ENCODE data around the gene MICU2. TPM values are rescaled to one million over a fixed set of nuclear protein-coding genes. Genes with fewer than 3 reads are reported as not detected.
"Not testable (repeated sequence)": the region's sequence is repeated elsewhere in the genome, so short reads cannot be mapped to it uniquely, and the experiment has no call there.

The MICU2 gene
- polyA plus RNA-seq, 1 experiment = 20.3 TPM

- DNase-seq (ENCODE audit: low read depth) = no peak
- H3K36me3 ChIP-seq (ENCODE audit: control insufficient read depth, insufficient read depth, low read length) = no peaks in the 10 kb centered on the region; the same call in none of the 2 replicates
- H3K27me3 ChIP-seq (ENCODE audit: control insufficient read depth, insufficient read depth, low read length) = no peaks in the 10 kb centered on the region
- ChIA-PET POLR2A (no interaction called here), CTCF (no interaction called here)
- no peak for TF ChIP-seq CTCF (IDR thresholded peaks at IDR 0.05; ENCODE audit: insufficient read depth, low read depth, low read length)
- H3K4me3 ChIP-seq (ENCODE audit: low read depth, low read length) = no peak overlapping the region
Observed at GRCh38 chr13:21596722-21597121, 7.2 kb downstream of the MICU2 start.

GRCh38 chr13:21595546-21595822 is 8.5 kb downstream of the MICU2 start:
- ChIA-PET CTCF (interaction anchor here (1.2 kb wide), 1 partner anchor 19 kb away, joined by 3 read pairs; no protein-coding TSS in a partner anchor), POLR2A (no interaction called here)
- TF ChIP-seq CTCF (IDR thresholded peaks at IDR 0.05; ENCODE audit: insufficient read depth, low read depth, low read length) = no peak

GRCh38 chr13:21594715-21595545 is 9.0 kb downstream of the MICU2 start:
- H3K4me3 ChIP-seq (ENCODE audit: low read depth, low read length) = no peak overlapping the region
- CTCF ChIA-PET = interaction anchor here (1.2 kb wide), 1 partner anchor 19 kb away, joined by 3 read pairs; no protein-coding TSS in a partner anchor
- no peaks in the 10 kb centered on the region; the same call in 1 of the 2 replicates for H3K36me3 ChIP-seq (ENCODE audit: control insufficient read depth, insufficient read depth, low read length)
- TF ChIP-seq CTCF (IDR thresholded peaks at IDR 0.05; ENCODE audit: insufficient read depth, low read depth, low read length) = no peak
- POLR2A ChIA-PET = no interaction called here
- no peaks in the 10 kb centered on the region for H3K27me3 ChIP-seq (ENCODE audit: control insufficient read depth, insufficient read depth, low read length)
- no peak for DNase-seq (ENCODE audit: low read depth)

More at GRCh38 chr13:21595546-21595822, 8.5 kb downstream of the MICU2 start:
- H3K4me3 ChIP-seq (ENCODE audit: low read depth, low read length) = no peak overlapping the region
- DNase-seq (ENCODE audit: low read depth) = no peak
- H3K36me3 ChIP-seq (ENCODE audit: control insufficient read depth, insufficient read depth, low read length) = no peaks in the 10 kb centered on the region; the same call in 1 of the 2 replicates
- H3K27me3 ChIP-seq (ENCODE audit: control insufficient read depth, insufficient read depth, low read length) = no peaks in the 10 kb centered on the region

GRCh38 chr13:21590665-21591456 is 13.1 kb downstream of the MICU2 start:
- DNase-seq (ENCODE audit: low read depth); CTCF ChIA-PET; POLR2A ChIA-PET: not testable (repeated sequence)

GRCh38 chr13:21590231-21590630 is 13.7 kb downstream of the MICU2 start:
- no peaks in the 10 kb centered on the region for H3K36me3 ChIP-seq (ENCODE audit: control insufficient read depth, insufficient read depth, low read length)
- no peak for TF ChIP-seq CTCF (IDR thresholded peaks at IDR 0.05; ENCODE audit: insufficient read depth, low read depth, low read length)
- no peak overlapping the region for H3K4me3 ChIP-seq (ENCODE audit: low read depth, low read length)
- POLR2A ChIA-PET = no interaction called here
- DNase-seq (ENCODE audit: low read depth) = no peak
- no peaks in the 10 kb centered on the region for H3K27me3 ChIP-seq (ENCODE audit: control insufficient read depth, insufficient read depth, low read length)
- CTCF ChIA-PET = no interaction called here

More at GRCh38 chr13:21590665-21591456, 13.1 kb downstream of the MICU2 start:
- H3K27me3 ChIP-seq (ENCODE audit: control insufficient read depth, insufficient read depth, low read length); H3K36me3 ChIP-seq (ENCODE audit: control insufficient read depth, insufficient read depth, low read length); H3K4me3 ChIP-seq (ENCODE audit: low read depth, low read length): not testable (repeated sequence)

- H3K27me3 ChIP-seq (ENCODE audit: control insufficient read depth, insufficient read depth, low read length); DNase-seq (ENCODE audit: low read depth); POLR2A ChIA-PET; H3K36me3 ChIP-seq (ENCODE audit: control insufficient read depth, insufficient read depth, low read length); H3K4me3 ChIP-seq (ENCODE audit: low read depth, low read length): not testable (repeated sequence)
- CTCF ChIA-PET = interaction anchor here (0.9 kb wide), 1 partner anchor 32 kb away, joined by 3 read pairs; no protein-coding TSS in a partner anchor
Observed at GRCh38 chr13:21589510-21589909, 14.5 kb downstream of the MICU2 start.
